HG03521 (cell line): ENCODE measurements around the gene GCNA.

ENCODE experiments used
- ATAC-seq: cut with Tn5 transposase; IDR thresholded peaks from one replicate; pipeline ENCODE4 v1.9.1; 2021; ENCODE audit warnings: mild to moderate bottlenecking, moderate library complexity; ENCODE audit not compliant: unreplicated experiment

Gene GCNA, protein sequence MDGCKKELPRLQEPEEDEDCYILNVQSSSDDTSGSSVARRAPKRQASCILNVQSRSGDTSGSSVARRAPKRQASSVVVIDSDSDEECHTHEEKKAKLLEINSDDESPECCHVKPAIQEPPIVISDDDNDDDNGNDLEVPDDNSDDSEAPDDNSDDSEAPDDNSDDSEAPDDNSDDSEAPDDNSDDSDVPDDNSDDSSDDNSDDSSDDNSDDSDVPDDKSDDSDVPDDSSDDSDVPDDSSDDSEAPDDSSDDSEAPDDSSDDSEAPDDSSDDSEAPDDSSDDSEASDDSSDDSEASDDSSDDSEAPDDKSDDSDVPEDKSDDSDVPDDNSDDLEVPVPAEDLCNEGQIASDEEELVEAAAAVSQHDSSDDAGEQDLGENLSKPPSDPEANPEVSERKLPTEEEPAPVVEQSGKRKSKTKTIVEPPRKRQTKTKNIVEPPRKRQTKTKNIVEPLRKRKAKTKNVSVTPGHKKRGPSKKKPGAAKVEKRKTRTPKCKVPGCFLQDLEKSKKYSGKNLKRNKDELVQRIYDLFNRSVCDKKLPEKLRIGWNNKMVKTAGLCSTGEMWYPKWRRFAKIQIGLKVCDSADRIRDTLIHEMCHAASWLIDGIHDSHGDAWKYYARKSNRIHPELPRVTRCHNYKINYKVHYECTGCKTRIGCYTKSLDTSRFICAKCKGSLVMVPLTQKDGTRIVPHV

DNA sequence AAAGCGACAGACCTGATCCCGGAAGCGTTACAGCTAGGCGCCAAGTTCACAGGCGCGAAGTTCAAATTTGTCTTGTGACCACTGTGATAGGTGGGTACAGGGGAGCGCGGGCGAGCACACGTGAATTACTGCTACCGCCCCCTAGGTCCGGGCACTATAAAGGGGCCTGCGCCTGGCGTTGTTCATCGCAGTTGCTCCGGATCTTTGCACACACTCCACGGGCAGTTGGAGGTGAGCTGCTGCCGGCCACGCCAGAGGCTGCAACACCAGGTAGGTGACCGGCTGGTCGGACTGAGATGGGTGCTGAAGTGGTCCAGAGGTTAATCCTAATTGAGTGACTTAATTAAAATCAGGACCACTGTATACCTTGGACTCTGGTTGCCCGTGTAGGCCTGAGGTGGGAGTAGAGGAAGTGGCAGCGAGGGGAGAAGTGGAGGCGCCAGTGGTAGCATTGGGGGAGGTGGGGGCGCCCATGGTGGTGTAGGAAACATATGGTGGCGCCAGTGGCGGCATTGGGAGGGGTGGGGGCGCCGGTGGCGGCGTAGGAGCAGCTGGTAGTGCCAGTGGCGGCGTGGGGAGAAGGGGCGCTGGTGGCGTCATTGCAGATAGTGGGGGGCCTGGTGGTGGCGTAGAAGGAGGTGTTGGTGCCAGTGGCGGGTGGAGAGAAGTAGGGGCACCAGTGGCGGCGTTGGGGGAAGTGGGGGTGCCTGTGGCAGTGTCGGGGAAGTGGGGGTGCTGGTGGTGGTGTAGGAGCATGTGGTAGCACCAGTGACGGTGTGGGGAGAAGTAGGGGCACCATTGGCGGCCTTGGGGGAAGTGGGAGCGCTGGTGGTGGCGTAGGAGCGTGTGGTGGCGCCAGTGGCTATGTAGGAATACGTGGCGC is at the start of gene GCNA:
TSS of gene GCNA (plus strand) at position 185 of the 883 bp plus-strand sequence. CDS start 2,385 bp downstream, outside the sequence.
- no peak for ATAC-seq

- ATAC-seq: peak; percentile 5
These were observed 46.0 kb upstream of the GCNA start for GRCh38 chrX:71532078-71532752.

GRCh38 chrX:71532753-71533425 is 45.3 kb upstream of the GCNA start, which contains the start of gene OGT:
TSS of gene OGT (plus strand) at chrX:71533104. CDS start at chrX:71533300, 196 bp downstream.
- peak; percentile 83 for ATAC-seq

DNA sequence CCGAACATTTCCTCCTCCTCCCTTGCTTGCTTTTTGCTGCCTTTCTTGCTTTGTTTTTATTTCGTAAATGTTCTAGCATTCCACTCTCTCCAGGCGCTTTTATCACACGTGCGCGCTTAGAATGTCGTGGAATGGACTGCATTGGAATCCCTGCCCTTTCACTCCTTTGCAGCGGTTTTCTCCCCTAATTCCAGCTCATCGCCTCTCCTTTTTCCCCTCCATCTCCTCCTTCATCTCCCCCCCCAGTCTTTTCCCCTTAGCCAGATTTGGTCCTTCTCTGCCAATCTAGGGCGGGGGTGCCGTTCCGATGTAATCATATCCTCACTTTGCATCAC is 44.8 kb upstream of the GCNA start:
- no peak for ATAC-seq

DNA sequence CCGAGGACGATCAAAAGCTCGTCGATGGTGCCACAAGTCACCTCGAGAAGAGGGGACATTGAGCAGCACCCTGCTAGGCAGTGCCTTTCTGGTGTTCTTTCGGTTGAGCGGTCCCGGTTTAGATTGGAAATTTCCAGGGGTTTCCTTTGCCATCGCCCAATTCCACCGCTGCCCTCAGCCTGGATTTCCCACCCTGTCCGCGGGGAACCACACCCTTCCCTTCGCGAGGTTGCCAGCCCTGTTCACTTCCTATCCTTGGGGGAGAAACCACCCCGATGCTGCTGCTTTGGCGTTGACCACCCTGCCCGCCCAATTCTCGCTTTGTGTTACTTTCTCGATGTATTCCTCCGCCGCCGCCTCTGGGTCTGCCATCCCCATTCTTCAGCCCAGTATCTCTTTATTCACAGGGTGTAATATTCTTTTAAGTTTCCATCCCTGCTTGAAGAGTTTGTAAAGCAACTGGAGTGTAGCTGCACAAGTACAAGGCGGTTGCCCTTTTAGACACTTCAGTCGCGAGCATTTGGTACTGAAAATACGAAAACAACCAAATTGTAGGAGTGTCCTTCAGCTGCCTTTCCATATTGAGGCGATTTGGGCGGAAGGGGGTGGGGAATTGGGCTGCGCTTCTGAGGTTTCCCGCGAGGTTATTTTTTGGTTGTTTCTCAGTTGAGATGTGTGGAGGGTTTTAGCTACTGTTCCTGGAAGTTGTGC is 44.2 kb upstream of the GCNA start:
- ATAC-seq: no peak

DNA sequence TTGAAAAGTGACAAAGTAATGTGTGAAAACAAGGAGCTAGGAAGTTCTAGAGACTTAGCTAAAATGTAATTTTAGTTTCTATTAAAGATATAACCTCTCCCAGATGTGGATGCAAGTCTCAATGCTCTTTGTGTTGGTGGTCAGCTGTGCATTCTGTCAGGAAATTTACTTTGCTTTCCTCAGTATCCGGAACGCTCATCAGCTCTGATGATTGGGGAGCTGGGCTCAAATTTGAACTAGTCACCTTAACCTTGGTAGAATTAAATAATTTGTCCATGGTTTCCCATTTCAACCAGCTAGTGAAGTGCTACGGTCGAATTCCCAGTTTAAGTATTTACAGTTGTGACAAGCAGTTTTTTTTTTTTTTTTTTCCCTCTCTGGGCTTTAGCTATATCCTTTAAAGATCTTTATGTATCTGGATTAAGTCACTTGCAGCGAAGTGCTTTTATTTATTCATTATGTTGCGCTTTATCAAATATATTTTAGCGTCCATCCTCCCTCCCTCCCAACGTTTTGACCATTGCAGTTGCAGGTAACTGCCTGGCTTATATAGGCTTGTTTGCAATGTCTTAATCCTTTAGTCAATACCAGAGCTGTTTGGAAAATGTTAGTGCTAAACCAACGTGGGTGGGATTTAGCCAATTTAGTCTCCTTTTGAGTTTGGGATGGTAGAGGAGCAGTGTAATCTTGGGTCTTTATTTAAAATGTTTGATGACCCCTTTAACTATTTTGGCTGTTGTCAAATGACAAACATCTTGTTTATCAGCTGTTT is 43.3 kb upstream of the GCNA start:
- no peak for ATAC-seq

- ATAC-seq: no peak
These were observed 42.0 kb upstream of the GCNA start for GRCh38 chrX:71536285-71536684.

DNA sequence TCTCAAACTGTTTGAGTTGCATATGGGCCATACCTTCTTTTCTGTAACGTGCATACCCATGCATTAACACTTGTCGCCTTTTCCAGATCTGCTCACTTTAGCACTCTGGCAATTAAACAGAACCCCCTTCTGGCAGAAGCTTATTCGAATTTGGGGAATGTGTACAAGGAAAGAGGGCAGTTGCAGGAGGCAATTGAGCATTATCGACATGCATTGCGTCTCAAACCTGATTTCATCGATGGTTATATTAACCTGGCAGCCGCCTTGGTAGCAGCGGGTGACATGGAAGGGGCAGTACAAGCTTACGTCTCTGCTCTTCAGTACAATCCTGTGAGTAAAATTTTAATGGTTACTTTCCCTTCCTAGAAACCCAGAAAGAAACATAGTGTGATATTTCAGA is 40.5 kb upstream of the GCNA start:
- ATAC-seq: no peak

DNA sequence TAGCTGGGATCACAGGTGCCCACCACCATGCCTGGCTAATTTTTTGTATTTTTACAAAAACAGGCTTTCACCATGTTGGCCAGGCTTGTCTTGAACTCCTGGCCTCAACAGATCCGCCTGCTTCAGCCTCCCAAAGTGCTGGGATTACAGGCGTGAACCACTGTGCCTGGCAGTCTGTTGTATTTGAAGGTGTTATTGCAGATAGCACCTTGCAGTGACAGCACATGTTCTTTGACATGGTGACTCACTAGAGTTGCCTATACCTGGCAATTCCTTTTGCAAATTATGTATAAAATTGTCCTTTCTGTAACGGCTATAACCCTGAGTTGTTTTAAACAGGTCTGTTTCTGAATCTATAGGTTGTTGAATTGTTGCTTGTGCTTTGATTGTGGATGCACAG is 37.4 kb upstream of the GCNA start:
- peak; percentile 17 for ATAC-seq

DNA sequence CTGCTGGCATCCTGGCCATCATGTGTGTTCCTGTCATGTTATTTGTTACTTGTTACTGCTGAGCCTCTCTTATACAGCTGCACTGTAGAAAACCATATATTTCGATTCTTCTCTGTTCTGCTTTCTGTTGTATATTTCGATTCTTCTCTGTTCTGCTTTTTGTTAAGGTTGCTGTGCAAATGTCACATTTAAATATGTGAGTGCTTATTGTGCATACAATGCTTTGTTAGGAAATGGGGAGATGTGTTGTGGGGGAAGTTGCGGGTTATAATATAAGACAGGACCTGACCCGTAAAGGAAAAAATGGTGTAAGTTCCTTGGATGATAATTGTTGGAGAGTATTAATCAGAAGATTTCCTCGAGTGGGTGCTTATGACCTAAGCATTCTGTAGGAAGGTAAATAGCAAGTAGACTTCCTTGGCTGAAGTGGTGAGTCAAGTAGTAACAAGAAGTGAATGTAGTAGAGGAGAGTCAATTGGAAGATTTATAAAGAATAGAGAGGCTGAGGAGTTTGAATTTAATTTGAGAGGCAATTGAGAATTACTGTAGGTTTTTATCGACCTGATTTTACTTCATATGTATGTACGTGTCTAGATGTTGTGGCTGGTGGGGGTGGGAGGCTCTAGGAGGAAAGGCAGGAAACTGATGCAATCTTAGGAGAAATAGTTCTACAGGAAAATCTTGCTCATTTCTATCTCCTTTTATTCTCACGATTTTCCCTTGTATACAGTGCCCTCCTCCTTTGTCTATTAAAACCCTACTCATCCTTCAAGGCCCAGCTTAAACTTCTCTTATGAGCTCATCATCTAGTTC is 36.8 kb upstream of the GCNA start:
- ATAC-seq: peak; percentile 88

DNA sequence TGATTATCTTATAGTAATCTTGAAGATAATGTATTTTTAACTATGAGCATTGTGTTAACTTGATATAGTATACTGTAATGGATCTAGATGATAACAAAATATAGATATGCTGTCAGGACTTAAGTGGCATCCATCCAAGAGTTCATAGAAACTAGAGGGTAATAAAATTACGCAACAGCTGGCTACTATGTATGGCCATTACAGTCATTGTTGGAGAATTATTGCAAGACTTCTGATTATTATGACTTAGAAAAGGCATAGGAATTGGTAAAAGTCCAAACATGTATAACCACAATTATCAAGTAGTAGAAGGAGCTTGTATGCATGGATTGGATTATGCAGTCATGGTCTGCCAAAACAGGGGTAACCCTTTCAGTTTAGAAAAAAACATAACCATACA is 35.8 kb upstream of the GCNA start:
- ATAC-seq: no peak

DNA sequence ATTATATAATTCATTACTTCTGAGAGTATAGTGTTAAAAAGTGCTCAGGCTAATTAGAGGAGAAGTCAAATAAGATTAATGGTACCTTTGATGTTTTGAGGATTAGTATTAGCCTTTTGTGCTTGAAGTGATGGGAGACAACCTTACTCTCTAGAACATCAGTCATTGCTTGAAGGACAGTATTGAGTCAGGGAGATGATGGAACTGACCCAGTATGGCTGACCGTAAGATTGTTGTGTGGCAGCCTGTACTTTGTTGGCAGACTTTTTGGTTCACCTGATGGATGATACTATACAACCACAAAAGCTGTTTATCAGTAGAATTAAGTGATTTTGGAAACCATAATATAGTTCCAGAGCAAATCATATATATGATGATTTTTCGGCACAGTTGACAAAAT is 35.4 kb upstream of the GCNA start:
- ATAC-seq: no peak

DNA sequence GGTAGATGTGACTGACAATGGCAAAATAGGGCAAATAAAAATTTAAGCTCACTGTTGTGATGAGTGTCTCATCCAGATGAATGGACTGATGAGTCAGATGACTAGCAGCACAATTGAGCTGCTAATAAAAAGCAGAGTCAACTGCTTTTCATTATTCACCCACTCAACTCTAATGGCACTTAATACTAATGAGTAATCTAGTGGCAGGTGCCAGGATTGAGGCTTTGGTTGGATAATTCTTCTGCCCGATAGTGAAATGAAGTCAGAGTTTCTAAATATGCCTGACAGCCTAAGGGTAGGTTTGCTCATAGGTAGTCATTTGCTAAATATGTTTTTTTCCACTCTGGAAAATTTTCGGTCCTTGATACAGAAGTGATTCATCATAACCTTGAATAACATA is 34.9 kb upstream of the GCNA start:
- ATAC-seq: no peak

GRCh38 chrX:71545364-71545763 is 32.9 kb upstream of the GCNA start:
- ATAC-seq: no peak

GRCh38 chrX:71546879-71547278 is 31.4 kb upstream of the GCNA start:
- no peak for ATAC-seq

- ATAC-seq: no peak
These were observed 30.9 kb upstream of the GCNA start for GRCh38 chrX:71547339-71547738.

GRCh38 chrX:71549986-71550385 is 28.3 kb upstream of the GCNA start:
- ATAC-seq: no peak

DNA sequence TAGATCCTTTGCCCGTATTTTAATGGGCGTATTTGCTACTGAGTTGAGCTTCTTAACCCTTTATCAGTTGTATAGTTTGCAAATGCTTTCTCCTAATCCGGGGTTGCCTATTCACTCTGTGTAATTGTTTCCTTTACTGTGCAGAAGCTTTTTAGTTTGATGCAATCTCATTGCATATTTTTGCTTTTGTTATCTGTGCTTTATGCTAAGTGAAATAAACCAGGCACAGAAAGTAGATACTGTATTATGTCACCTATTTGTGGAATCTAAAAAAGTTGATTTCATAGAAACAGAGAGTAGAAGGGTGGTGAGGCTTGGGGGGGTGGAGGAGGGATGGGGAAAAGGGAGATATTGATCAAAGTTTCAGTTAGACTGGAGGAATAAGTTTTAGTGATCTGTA is 27.7 kb upstream of the GCNA start:
- ATAC-seq: no peak
